HCT116 (cell line): ENCODE results near the gene EPHA8. TPM values are rescaled to one million over a fixed set of nuclear protein-coding genes. Genes with fewer than 3 reads are reported as not detected.
A peak's percentile ranks its signal among the peaks of the same experiment; 100 is the strongest.

ENCODE experiments used
- ATAC-seq: fragments of 200-7000 bp; cut with Tn5 transposase; 2 replicates; pipeline ENCODE4 v1.9.1; 2020; ENCODE audit warnings: mild to moderate bottlenecking, moderate library complexity
- BruUV-seq: library from RNA; stranded (reverse); fragments of 400-500 nt; replicated peaks from 2 replicates; lab custom pipeline; 2021; lab: Mats Ljungman, UMichigan
- CTCF ChIA-PET: fragments of 300-600 bp; sonication (Branson Sonifier 250); formaldehyde crosslinking; loops from one replicate; lab custom pipeline; 2021; ENCODE audit warnings: antibody characterized with exemption; lab: Charles Lee
- POLR2A ChIA-PET: fragments of 300-600, 350-600 bp; sonication (Branson Sonifier 250); formaldehyde crosslinking; loops from one replicate; lab custom pipeline; 2021; ENCODE audit warnings: antibody characterized with exemption; lab: Charles Lee
- RAD21 ChIA-PET, 2 experiments: fragments of 300-600 bp; sonication (Branson Sonifier 250); formaldehyde crosslinking; loops; one replicate each; lab custom pipeline; 2023; ENCODE audit warnings: low total read pairs in 2 of 2; ENCODE audit not compliant: uncharacterized antibody in 2 of 2, unreplicated experiment in 2 of 2, low non-redundant PET in 1 of 2; lab: Charles Lee
- DNase-seq: peaks from one replicate; pipeline ENCODE4 v3.0.0-alpha.2; 2010; ENCODE audit warnings: low read depth, low spot score
- H2AFZ ChIP-seq: fragments of 200-600 bp; shearing (Covaris generic), sonication (generic); 2 replicates; pipeline ENCODE4 v1.6.1; 2017; ENCODE audit warnings: low read depth, mixed run types, mixed read lengths, antibody characterized with exemption, low read length; ENCODE audit not compliant: poor library complexity, severe bottlenecking
- H3K27ac ChIP-seq: 2 replicates; pipeline ENCODE4 v1.5.1; 2012; ENCODE audit warnings: low read depth, low read length
- H3K27me3 ChIP-seq: fragments of 200-600 bp; sonication (generic); 2 replicates; pipeline ENCODE4 v1.6.1; 2016; ENCODE audit warnings: mixed run types, low read length, mixed read lengths; ENCODE audit not compliant: insufficient read depth
- H3K36me3 ChIP-seq, 2 experiments: fragments of 200-500 bp in 1 of 2; fragments of 200-600 bp in 1 of 2; sonication (Bioruptor generic) in 1 of 2; sonication (generic) in 1 of 2; 2 replicates each; pipeline versions ENCODE4 v1.5.1 to v1.6.1; 2014 to 2016; ENCODE audit warnings: low read length in 2 of 2, inconsistent platforms in 1 of 2, mixed read lengths in 1 of 2, mixed run types in 1 of 2; ENCODE audit not compliant: insufficient read depth in 2 of 2, control insufficient read depth in 1 of 2
- H3K4me1 ChIP-seq, 2 experiments: fragments of 200-600 bp in 1 of 2; sonication (generic) in 1 of 2; 2 replicates each; pipeline versions ENCODE4 v1.5.1 to v1.6.1; 2012 to 2017; ENCODE audit warnings: low read length in 2 of 2, inconsistent platforms in 1 of 2, mild to moderate bottlenecking in 1 of 2, mixed read lengths in 1 of 2, mixed run types in 1 of 2, moderate library complexity in 1 of 2; ENCODE audit not compliant: insufficient read depth in 2 of 2, control insufficient read depth in 1 of 2
- H3K4me2 ChIP-seq: fragments of 200-600 bp; sonication (generic); 2 replicates; pipeline ENCODE4 v1.6.1; 2017; ENCODE audit warnings: mixed run types, low read length, mixed read lengths
- H3K4me3 ChIP-seq, 2 experiments: fragments of 200-600 bp in 1 of 2; sonication (generic) in 1 of 2; replicated peaks in 1 of 2; 2 replicates each; pipeline ENCODE4 v1.5.1; 2011 to 2016; ENCODE audit warnings: low read length in 2 of 2, control low read depth in 1 of 2, low read depth in 1 of 2, mild to moderate bottlenecking in 1 of 2, mixed read lengths in 1 of 2, mixed run types in 1 of 2
- H3K79me2 ChIP-seq: fragments of 200-600 bp; sonication (generic); 2 replicates; pipeline ENCODE4 v1.6.1; 2017; ENCODE audit warnings: mild to moderate bottlenecking, mixed run types, low read length, moderate library complexity, mixed read lengths; ENCODE audit not compliant: insufficient read depth
- H3K9ac ChIP-seq: fragments of 200-600 bp; sonication (generic); 2 replicates; pipeline ENCODE4 v1.6.1; 2016; ENCODE audit warnings: low read length, mixed read lengths
- H3K9me2 ChIP-seq: fragments of 200-600 bp; sonication (generic), shearing (Covaris generic); 2 replicates; pipeline ENCODE4 v1.6.1; 2017; ENCODE audit warnings: mixed run types, mild to moderate bottlenecking, moderate library complexity; ENCODE audit not compliant: insufficient read depth
- H3K9me3 ChIP-seq, 2 experiments: fragments of 200-500 bp in 1 of 2; fragments of 200-600 bp in 1 of 2; sonication (Bioruptor generic) in 1 of 2; sonication (generic) in 1 of 2; 2 replicates each; pipeline ENCODE4 v1.6.1; 2014 to 2017; ENCODE audit warnings: low read length in 2 of 2, mixed read lengths in 2 of 2, inconsistent platforms in 1 of 2, low read depth in 1 of 2, mild to moderate bottlenecking in 1 of 2, mixed run types in 1 of 2, moderate library complexity in 1 of 2; ENCODE audit not compliant: control insufficient read depth in 1 of 2, insufficient read depth in 1 of 2
- H4K20me1 ChIP-seq: fragments of 200-600 bp; sonication (generic), shearing (Covaris generic); 2 replicates; pipeline ENCODE4 v1.6.1; 2017; ENCODE audit warnings: mixed run types, mild to moderate bottlenecking, moderate library complexity; ENCODE audit not compliant: insufficient read depth
- CEBPB ChIP-seq: IDR thresholded peaks from 2 replicates; pipeline ENCODE4 v1.6.1; 2012; ENCODE audit warnings: low read depth
- ELF1 ChIP-seq: IDR thresholded peaks from 2 replicates; pipeline ENCODE4 v1.6.1; 2012; ENCODE audit warnings: low read depth, borderline replicate concordance
- JUND ChIP-seq: IDR thresholded peaks from 2 replicates; pipeline ENCODE4 v1.6.1; 2012
- RAD21 ChIP-seq: IDR thresholded peaks from 2 replicates; pipeline ENCODE4 v1.6.1; 2012; ENCODE audit warnings: low read depth, mild to moderate bottlenecking
- SIN3A ChIP-seq: IDR thresholded peaks from 2 replicates; pipeline ENCODE4 v1.6.1; 2012; ENCODE audit warnings: low read depth
- SP1 ChIP-seq: IDR thresholded peaks from 2 replicates; pipeline ENCODE4 v1.6.1; 2012; ENCODE audit warnings: low read depth
- intact Hi-C: fragments of 100-400 bp; cut with micrococcal nuclease; formaldehyde crosslinking; loops from 2 replicates; pipeline ENCODE4 v1.10.0; 2022
- total RNA-seq: library from RNA; stranded (reverse); gene quantifications from one replicate; pipeline ENCODE4 v1.2.1, GENCODE V29; 2021; ENCODE audit not compliant: unreplicated experiment
- TF ChIP-seq, protein P1 (sequence below), 3 experiments: fragments of 200-600 bp in 1 of 3; sonication (generic) in 1 of 3; IDR thresholded peaks in 2 of 3; conservative IDR thresholded peaks in 1 of 3; 2 replicates each; pipeline ENCODE4 v1.5.1; 2012 to 2017; ENCODE audit warnings: low read depth in 2 of 3, low read length in 2 of 3, antibody characterized with exemption in 1 of 3, borderline replicate concordance in 1 of 3, control low read depth in 1 of 3, mild to moderate bottlenecking in 1 of 3, mixed read lengths in 1 of 3, mixed run types in 1 of 3, moderate library complexity in 1 of 3; ENCODE audit not compliant: insufficient read depth in 1 of 3

The EPHA8 gene
- total RNA-seq, 1 experiment from 2014 or later: 0.30 TPM

DNA sequence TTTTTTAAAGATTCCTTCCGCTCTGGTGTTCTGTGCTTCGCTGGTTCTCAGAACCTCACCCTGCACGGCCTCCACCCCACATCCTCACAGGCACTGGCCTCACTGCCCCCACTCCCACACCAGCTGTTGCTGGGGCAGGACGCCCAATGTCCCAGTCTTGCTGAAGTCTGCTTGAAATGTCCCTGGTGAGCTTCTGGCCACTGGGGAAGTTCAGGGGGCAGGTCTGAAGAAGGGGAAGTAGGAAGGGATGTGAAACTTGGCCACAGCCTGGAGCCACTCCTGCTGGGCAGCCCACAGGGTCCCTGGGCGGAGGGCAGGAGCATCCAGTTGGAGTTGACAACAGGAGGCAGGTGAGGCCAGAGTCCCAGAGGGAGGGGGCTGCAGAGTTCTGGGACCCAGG lies 73.1 kb downstream of the EPHA8 start, which contains the start of gene C1QA:
Gene C1QA (plus strand): TSS at position 276 of the 400 bp plus-strand sequence. CDS start 989 bp downstream, outside the sequence.
- Histone ChIP-seq H3K4me3 (no peak within 1 kb of the TSS), H3K27me3 (peaks cover 10% of the 10 kb centered on the region; the same call in 1 of the 2 replicates), H2AFZ (no peak within 1 kb of the TSS), H3K79me2 (no peaks in the 10 kb centered on the region), H3K27ac (no peak within 1 kb of the TSS), H3K9me3 (no peaks in the 10 kb centered on the region), H3K4me1 (no peaks in the 10 kb centered on the region), H3K9ac (no peak within 1 kb of the TSS), H3K9me2 (no peaks in the 10 kb centered on the region), H4K20me1 (no peaks in the 10 kb centered on the region), H3K36me3 (no peaks in the 10 kb centered on the region), H3K4me2 (no peak within 1 kb of the TSS)
- intact Hi-C loops: no loop called here
- TF ChIP-seq, protein P1, sequence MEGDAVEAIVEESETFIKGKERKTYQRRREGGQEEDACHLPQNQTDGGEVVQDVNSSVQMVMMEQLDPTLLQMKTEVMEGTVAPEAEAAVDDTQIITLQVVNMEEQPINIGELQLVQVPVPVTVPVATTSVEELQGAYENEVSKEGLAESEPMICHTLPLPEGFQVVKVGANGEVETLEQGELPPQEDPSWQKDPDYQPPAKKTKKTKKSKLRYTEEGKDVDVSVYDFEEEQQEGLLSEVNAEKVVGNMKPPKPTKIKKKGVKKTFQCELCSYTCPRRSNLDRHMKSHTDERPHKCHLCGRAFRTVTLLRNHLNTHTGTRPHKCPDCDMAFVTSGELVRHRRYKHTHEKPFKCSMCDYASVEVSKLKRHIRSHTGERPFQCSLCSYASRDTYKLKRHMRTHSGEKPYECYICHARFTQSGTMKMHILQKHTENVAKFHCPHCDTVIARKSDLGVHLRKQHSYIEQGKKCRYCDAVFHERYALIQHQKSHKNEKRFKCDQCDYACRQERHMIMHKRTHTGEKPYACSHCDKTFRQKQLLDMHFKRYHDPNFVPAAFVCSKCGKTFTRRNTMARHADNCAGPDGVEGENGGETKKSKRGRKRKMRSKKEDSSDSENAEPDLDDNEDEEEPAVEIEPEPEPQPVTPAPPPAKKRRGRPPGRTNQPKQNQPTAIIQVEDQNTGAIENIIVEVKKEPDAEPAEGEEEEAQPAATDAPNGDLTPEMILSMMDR (IDR thresholded peaks at IDR 0.05 in 2 of 3, conservative IDR thresholded peaks at IDR 0.05 in 1 of 3; ENCODE audit: borderline replicate concordance in 1 of 3, insufficient read depth in 1 of 3, low read depth in 2 of 3, low read length in 2 of 3): no peak
- no peak for TF ChIP-seq SP1
- no peak for TF ChIP-seq CEBPB
- no peak for TF ChIP-seq JUND
- TF ChIP-seq ELF1: no peak
- TF ChIP-seq SIN3A: no peak
- RAD21 ChIA-PET: no interaction called here
- ATAC-seq (no peak), DNase-seq (no peak)
- BruUV-seq: no TSS peak
- CTCF ChIA-PET: interaction anchor here (1.4 kb wide), 1 partner anchor 216 kb away, joined by 3 read pairs; no protein-coding TSS in a partner anchor
- POLR2A ChIA-PET: no interaction called here

DNA sequence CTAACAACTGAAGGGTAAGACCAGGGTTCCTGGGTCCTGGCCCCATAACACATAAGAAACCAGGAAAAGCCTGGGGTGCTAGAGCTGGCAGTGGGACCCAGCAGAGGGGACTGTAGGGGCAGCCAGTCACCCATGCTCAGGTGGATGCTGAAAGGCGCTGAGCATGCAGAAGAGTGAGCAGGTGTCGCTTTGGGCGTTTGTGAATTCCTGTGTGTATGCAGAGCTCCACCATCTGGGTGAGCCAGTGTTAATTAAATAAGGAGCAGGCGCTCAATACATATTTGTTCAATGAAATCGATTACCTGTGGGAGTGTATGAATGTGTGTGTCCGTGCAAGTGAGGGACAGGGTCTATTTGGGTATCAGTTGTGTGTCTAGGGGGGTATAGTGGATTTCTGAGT lies 73.6 kb downstream of the EPHA8 start:
- RAD21 ChIA-PET: no interaction called here
- Histone ChIP-seq H3K4me3 (no peak overlapping the region), H3K9ac (no peak overlapping the region), H4K20me1 (no peaks in the 10 kb centered on the region), H3K9me3 (no peaks in the 10 kb centered on the region), H3K4me1 (no peaks in the 10 kb centered on the region), H3K36me3 (no peaks in the 10 kb centered on the region), H3K27me3 (peaks cover 10% of the 10 kb centered on the region; the same call in 1 of the 2 replicates), H3K79me2 (no peaks in the 10 kb centered on the region), H3K9me2 (no peaks in the 10 kb centered on the region), H3K4me2 (no peak overlapping the region), H3K27ac (no peak overlapping the region), H2AFZ (no peak overlapping the region)
- no peak for ATAC-seq
- CTCF ChIA-PET: interaction anchor here (1.4 kb wide), 1 partner anchor 217 kb away, joined by 3 read pairs; no protein-coding TSS in a partner anchor
- intact Hi-C loops: no loop called here
- DNase-seq: no peak
- BruUV-seq: no TSS peak
- POLR2A ChIA-PET: no interaction called here
- peak; percentile 35; the same call in 1 of the 2 replicates for TF ChIP-seq RAD21
- no peak for TF ChIP-seq ELF1
